Measurements from ENCODE around the gene AKNA. TPM values are rescaled to one million over a fixed set of nuclear protein-coding genes. Genes with fewer than 3 reads are reported as not detected.

Gene AKNA
- total RNA-seq, 5 donors from 2014 or later (not counting 1 experiment from before 2014, with no cell fraction given) = 382 to 462 (median 415) TPM

DNA sequence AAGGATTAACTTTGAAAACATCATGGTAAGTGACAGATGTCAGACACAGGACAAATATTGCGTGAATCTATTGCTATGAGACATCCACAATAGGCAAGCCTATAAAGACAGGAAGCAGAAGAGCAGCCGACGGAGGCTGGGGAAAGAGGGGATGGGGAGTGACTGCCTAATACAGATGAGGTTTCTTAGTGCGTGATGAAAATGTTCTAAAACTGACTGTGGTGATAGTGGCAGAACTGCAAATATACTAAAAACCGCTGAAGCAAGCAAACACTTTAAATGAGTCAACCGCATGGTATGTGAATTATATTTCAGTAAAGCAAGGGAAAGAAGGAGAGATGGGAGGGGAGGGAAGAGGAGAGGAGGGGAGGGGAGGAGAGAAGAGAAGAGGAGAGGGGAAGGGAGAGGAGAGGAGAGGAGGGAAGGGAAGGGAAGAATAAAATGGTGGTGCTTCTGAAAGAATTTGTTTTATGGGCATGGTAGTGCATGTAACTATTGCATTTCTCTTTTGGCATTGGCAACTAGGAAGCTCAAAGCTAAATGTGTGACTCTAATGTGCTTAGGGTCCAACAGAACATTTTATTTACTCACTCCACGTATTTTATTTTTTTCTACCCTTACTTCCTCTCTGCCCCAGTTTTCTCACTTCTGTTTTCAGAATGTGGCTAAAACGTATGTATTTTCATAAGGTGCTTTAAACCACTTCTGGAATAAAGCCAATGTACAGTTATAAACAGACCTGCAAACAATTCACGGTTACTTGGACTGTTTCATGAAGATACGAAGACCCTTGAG, 21.3 kb downstream of the AKNA start:
- Histone ChIP-seq H3K4me1 (ENCODE audit: control insufficient read depth in 1 of 2, extremely low read depth in 1 of 2, insufficient read depth in 2 of 2, low read length in 2 of 2) (peaks cover 78 to 95% of the 10 kb centered on the region in 2 experiments), H3K27ac (ENCODE audit: low read length) (peak overlapping the region; percentile 96), H3K9me3 (no peaks in the 10 kb centered on the region), H3K4me3 (ENCODE audit: control insufficient read depth in 1 of 2, extremely low read depth in 1 of 2, low read length in 1 of 2) (no peak overlapping the region), H3K27me3 (replicated peaks in 1 of 2; ENCODE audit: control insufficient read depth in 2 of 2, extremely low read depth in 1 of 2, insufficient read depth in 2 of 2, low read length in 1 of 2) (no peaks in the 10 kb centered on the region), H3K36me3 (ENCODE audit: control insufficient read depth in 2 of 2, extremely low read depth in 1 of 2, insufficient read depth in 1 of 2, low read length in 1 of 2) (peaks cover 7 to 95% of the 10 kb centered on the region in 2 donors)
- ChIA-PET CTCF (interaction anchor here (0.6 to 4.7 kb wide), 5 partner anchors 19 to 287 kb away, joined by 3 to 25 read pairs (median 5); partner anchors contain the start of gene AKNA (in 1 of the 2)), POLR2A (interaction anchor here (0.9 to 2.7 kb wide), 5 partner anchors 17 to 22 kb away, joined by 3 to 16 read pairs (median 6); partner anchors contain the start of gene AKNA (in 1 of the 2))
- Mint-ChIP-seq H3K9me3 (no peaks in the 10 kb centered on the region), H3K36me3 (peaks cover 57% of the 10 kb centered on the region), H3K27ac (peak overlapping the region; percentile 93 to 97), H3K4me3 (peak overlapping the region; percentile 53 to 77 (median 59)), H3K27me3 (no peaks in the 10 kb centered on the region), H3K4me1 (peaks cover 82 to 94% (median 89%) of the 10 kb centered on the region in 3 donors)
- WGBS (ENCODE audit: insufficient coverage) = 5% methylated on average over 5 of the region's 10 CpGs
- ATAC-seq (replicated peaks in 1 of 4) (peak; percentile 60 to 82 (median 63)), DNase-seq (peak in 25 of 35 experiments; percentile 39 to 84 (median 54))

DNA sequence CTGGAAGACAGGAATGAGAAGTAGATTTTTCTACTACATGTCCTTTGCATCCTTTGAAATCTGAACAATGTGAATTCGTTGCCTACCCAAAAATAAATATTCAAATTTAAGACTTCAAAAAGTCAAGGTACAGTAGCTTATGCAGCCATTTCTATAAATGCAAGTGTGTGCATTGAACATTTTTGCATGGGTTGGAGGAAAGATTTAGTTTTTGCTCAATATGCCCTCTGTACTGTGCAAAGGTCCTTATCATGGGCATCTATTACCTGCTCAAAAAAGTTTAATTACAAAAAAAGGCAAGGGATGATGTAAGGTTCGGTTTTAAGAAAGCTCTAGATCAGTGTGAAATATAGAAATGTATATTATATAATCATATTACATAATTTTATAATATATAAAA, 22.6 kb downstream of the AKNA start:
- peaks cover 65 to 95% of the 10 kb centered on the region in 2 experiments for H3K4me1 ChIP-seq (ENCODE audit: control insufficient read depth in 1 of 2, extremely low read depth in 1 of 2, insufficient read depth in 2 of 2, low read length in 2 of 2)
- ChIA-PET POLR2A (interaction anchor here (0.6 to 2.7 kb wide), 6 partner anchors 17 to 286 kb away, joined by 3 to 16 read pairs (median 5); no protein-coding TSS in a partner anchor), CTCF (interaction anchor here (0.7 to 4.7 kb wide), 4 partner anchors 19 to 288 kb away, joined by 3 to 25 read pairs (median 4); partner anchors contain the start of gene AKNA (in 1 of the 2))
- WGBS (ENCODE audit: insufficient coverage) = no CpG with 5 or more reads among the region's 2 CpGs
- H3K27ac ChIP-seq (ENCODE audit: low read length) = peak overlapping the region; percentile 79
- DNase-seq (no peak), ATAC-seq (replicated peaks in 1 of 4) (no peak)
- H3K27ac Mint-ChIP-seq = peak overlapping the region; percentile 95 to 96
- no peaks in the 10 kb centered on the region for H3K9me3 ChIP-seq
- peaks cover 68% of the 10 kb centered on the region for H3K36me3 Mint-ChIP-seq
- no peaks in the 10 kb centered on the region for H3K27me3 Mint-ChIP-seq
- H3K27me3 ChIP-seq (replicated peaks in 1 of 2; ENCODE audit: control insufficient read depth in 2 of 2, extremely low read depth in 1 of 2, insufficient read depth in 2 of 2, low read length in 1 of 2) = no peaks in the 10 kb centered on the region
- peak overlapping the region in 1 of 3 donors; percentile 60 for H3K4me3 Mint-ChIP-seq
- H3K4me3 ChIP-seq (ENCODE audit: control insufficient read depth in 1 of 2, extremely low read depth in 1 of 2, low read length in 1 of 2) = no peak overlapping the region
- H3K4me1 Mint-ChIP-seq = peaks cover 86 to 95% (median 91%) of the 10 kb centered on the region in 3 donors
- no peaks in the 10 kb centered on the region for H3K9me3 Mint-ChIP-seq
- H3K36me3 ChIP-seq (ENCODE audit: control insufficient read depth in 2 of 2, extremely low read depth in 1 of 2, insufficient read depth in 1 of 2, low read length in 1 of 2) = peaks cover 13 to 96% of the 10 kb centered on the region in 2 donors

DNA sequence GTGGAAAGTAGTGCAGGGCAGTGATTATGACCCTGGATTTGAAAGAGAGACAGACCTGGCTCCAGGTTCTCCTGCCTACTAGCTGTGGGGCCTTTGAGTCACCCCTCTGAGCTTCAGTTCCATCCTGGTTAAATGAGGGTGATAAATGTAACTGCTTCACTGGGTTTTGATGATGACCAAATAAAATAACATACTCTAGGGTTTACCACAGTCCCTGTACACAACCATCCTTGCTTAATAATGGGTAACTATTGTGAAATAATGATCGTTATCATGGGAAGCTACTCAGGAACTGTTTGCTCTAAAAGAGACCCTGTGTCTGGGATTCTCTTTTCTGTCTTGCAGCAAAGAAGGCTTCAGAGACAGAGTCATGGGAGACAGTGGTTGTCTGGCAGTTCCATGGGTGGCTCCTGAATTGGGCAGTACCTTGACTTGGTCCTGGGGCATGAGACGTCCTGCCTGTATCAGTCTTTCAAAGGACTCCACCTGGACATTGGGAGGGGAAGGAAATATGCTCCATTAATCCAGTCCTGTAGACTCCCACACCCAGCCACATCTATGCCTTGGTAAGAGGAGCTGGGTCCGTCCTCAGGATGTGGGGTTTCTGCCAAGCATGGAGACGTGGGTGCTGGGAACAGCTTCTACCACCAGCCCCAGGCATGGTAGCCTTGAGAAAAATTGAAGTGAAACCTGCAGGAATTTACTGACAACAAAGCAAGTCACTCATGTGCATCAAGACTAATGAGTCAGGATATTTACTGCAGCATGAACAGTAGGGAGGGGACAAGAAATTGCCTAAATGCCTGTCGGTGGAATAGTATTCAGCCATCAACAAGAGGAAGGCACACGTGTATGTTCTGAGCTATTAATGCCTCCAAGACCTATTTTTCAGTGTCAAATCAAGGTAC, 23.4 kb downstream of the AKNA start:
- Mint-ChIP-seq H3K36me3 (peaks cover 70% of the 10 kb centered on the region), H3K27me3 (no peaks in the 10 kb centered on the region), H3K27ac (peak overlapping the region; percentile 95 to 96), H3K4me3 (peak overlapping the region; percentile 6 to 60 (median 47)), H3K4me1 (peaks cover 84 to 93% (median 90%) of the 10 kb centered on the region in 3 donors), H3K9me3 (no peaks in the 10 kb centered on the region)
- H3K9me3 ChIP-seq = no peaks in the 10 kb centered on the region
- no peak for DNase-seq
- no peak overlapping the region for H3K4me3 ChIP-seq (ENCODE audit: control insufficient read depth in 1 of 2, extremely low read depth in 1 of 2, low read length in 1 of 2)
- H3K36me3 ChIP-seq (ENCODE audit: control insufficient read depth in 2 of 2, extremely low read depth in 1 of 2, insufficient read depth in 1 of 2, low read length in 1 of 2) = peaks cover 14 to 96% of the 10 kb centered on the region in 2 donors
- WGBS (ENCODE audit: insufficient coverage) = 70% methylated on average over 2 of the region's 6 CpGs
- ATAC-seq (replicated peaks in 1 of 4) = no peak
- H3K27ac ChIP-seq (ENCODE audit: low read length) = peak overlapping the region; percentile 79
- POLR2A ChIA-PET = interaction anchor here (0.6 to 1.5 kb wide), 5 partner anchors 9 to 34 kb away, joined by 3 to 6 read pairs (median 5); no protein-coding TSS in a partner anchor
- CTCF ChIA-PET = interaction anchor here in 1 of 2 donors (1.1 to 4.7 kb wide), 3 partner anchors 24 to 41 kb away, joined by 4 to 25 read pairs (median 5); partner anchors contain the start of gene AKNA
- H3K27me3 ChIP-seq (replicated peaks in 1 of 2; ENCODE audit: control insufficient read depth in 2 of 2, extremely low read depth in 1 of 2, insufficient read depth in 2 of 2, low read length in 1 of 2) = no peaks in the 10 kb centered on the region
- H3K4me1 ChIP-seq (ENCODE audit: control insufficient read depth in 1 of 2, extremely low read depth in 1 of 2, insufficient read depth in 2 of 2, low read length in 2 of 2) = peaks cover 57 to 95% of the 10 kb centered on the region in 2 experiments

DNA sequence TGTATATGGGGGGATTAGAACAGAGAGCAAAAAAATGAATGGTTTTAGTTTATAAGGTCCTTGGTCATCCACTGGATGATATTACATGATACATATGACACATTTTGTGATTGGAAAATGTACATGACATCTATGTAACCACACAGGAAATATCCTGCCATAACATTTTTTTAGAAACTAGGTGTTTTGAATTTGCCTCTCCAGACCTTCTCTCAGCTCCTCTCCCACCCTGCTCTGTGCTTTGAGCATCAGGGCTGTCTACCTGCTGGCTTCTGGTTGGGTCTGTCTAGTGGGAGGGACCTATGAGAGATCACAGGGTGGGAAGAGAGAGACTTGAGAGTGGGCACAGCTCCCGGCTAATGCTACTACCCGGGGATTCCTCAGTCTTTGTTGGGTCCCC, 24.4 kb downstream of the AKNA start:
- Mint-ChIP-seq H3K9me3 (no peaks in the 10 kb centered on the region), H3K4me1 (peaks cover 85 to 90% (median 86%) of the 10 kb centered on the region in 3 donors), H3K36me3 (peaks cover 71% of the 10 kb centered on the region), H3K27ac (peak overlapping the region; percentile 95 to 96), H3K4me3 (peak overlapping the region; percentile 28 to 60 (median 47)), H3K27me3 (no peaks in the 10 kb centered on the region)
- ATAC-seq (replicated peaks in 1 of 4) (peak; percentile 41 to 60 (median 49)), DNase-seq (peak in 13 of 35 experiments; percentile 17 to 73 (median 41))
- Histone ChIP-seq H3K4me3 (ENCODE audit: control insufficient read depth in 1 of 2, extremely low read depth in 1 of 2, low read length in 1 of 2) (no peak overlapping the region), H3K4me1 (ENCODE audit: control insufficient read depth in 1 of 2, extremely low read depth in 1 of 2, insufficient read depth in 2 of 2, low read length in 2 of 2) (peaks cover 47 to 90% of the 10 kb centered on the region in 2 experiments), H3K36me3 (ENCODE audit: control insufficient read depth in 2 of 2, extremely low read depth in 1 of 2, insufficient read depth in 1 of 2, low read length in 1 of 2) (peaks cover 17 to 97% of the 10 kb centered on the region in 2 donors), H3K9me3 (no peaks in the 10 kb centered on the region), H3K27me3 (replicated peaks in 1 of 2; ENCODE audit: control insufficient read depth in 2 of 2, extremely low read depth in 1 of 2, insufficient read depth in 2 of 2, low read length in 1 of 2) (no peaks in the 10 kb centered on the region), H3K27ac (ENCODE audit: low read length) (peak overlapping the region; percentile 79)
- CTCF ChIA-PET = interaction anchor here in 1 of 2 donors (0.7 to 1.9 kb wide), 3 partner anchors 9 to 42 kb away, joined by 3 to 5 read pairs (median 3); no protein-coding TSS in a partner anchor
- 0% methylated on average over 2 of the region's 2 CpGs for WGBS (ENCODE audit: insufficient coverage)
- POLR2A ChIA-PET = interaction anchor here (0.6 to 1.5 kb wide), 4 partner anchors 8 to 22 kb away, joined by 3 to 5 read pairs (median 4); no protein-coding TSS in a partner anchor

DNA sequence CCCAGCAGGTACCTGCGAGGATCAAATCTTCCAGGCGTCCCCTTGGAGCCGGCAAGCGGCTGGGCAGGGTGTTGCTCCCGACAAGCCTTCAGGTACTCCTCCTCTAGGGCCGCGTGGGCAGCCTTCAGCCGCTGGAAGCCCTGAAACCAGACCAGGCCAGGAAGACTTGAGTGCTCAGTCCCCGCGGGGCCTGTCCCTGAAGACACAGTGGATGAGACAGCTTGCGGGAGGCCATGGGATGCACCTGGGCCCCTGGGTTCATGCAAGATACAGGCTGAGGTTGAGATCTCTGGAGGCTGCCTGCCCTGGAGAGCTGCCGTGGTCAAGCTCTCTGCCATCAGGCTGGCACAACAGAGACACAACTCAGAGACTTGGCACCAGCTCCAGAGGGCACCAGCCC, 25.4 kb downstream of the AKNA start:
- Histone ChIP-seq H3K4me3 (ENCODE audit: control insufficient read depth in 1 of 2, extremely low read depth in 1 of 2, low read length in 1 of 2) (no peak overlapping the region), H3K36me3 (ENCODE audit: control insufficient read depth in 2 of 2, extremely low read depth in 1 of 2, insufficient read depth in 1 of 2, low read length in 1 of 2) (peaks cover 22 to 97% of the 10 kb centered on the region in 2 donors), H3K27me3 (replicated peaks in 1 of 2; ENCODE audit: control insufficient read depth in 2 of 2, extremely low read depth in 1 of 2, insufficient read depth in 2 of 2, low read length in 1 of 2) (no peaks in the 10 kb centered on the region), H3K27ac (ENCODE audit: low read length) (peak overlapping the region; percentile 79), H3K9me3 (no peaks in the 10 kb centered on the region), H3K4me1 (ENCODE audit: control insufficient read depth in 1 of 2, extremely low read depth in 1 of 2, insufficient read depth in 2 of 2, low read length in 2 of 2) (peaks cover 38 to 87% of the 10 kb centered on the region in 2 experiments)
- H3K9me3 Mint-ChIP-seq = no peaks in the 10 kb centered on the region
- 93% methylated on average over 12 of the region's 12 CpGs for WGBS (ENCODE audit: insufficient coverage)
- peaks cover 82 to 85% (median 83%) of the 10 kb centered on the region in 3 donors for H3K4me1 Mint-ChIP-seq
- H3K36me3 Mint-ChIP-seq = peaks cover 72% of the 10 kb centered on the region
- peak overlapping the region; percentile 61 to 96 for H3K27ac Mint-ChIP-seq
- no peaks in the 10 kb centered on the region for H3K27me3 Mint-ChIP-seq
- ChIA-PET POLR2A (interaction anchor here in 1 of 2 donors (1.5 kb wide), 1 partner anchor 23 kb away, joined by 5 read pairs; no protein-coding TSS in a partner anchor), CTCF (interaction anchor here in 1 of 2 donors (1.3 kb wide), 1 partner anchor 22 kb away, joined by 3 read pairs; no protein-coding TSS in a partner anchor)
- ATAC-seq (replicated peaks in 1 of 4) (no peak), DNase-seq (no peak)
- no peak overlapping the region for H3K4me3 Mint-ChIP-seq

Measured in T-cell (primary cell).